HCT116 (cell line): Measurements from ENCODE around the gene CIT. TPM values are rescaled to one million over a fixed set of nuclear protein-coding genes. Genes with fewer than 3 reads are reported as not detected.

Experiments
- ATAC-seq: fragments of 200-7000 bp; cut with Tn5 transposase; 2 replicates; pipeline ENCODE4 v1.9.1; 2020; ENCODE audit warnings: mild to moderate bottlenecking, moderate library complexity
- BruUV-seq: library from RNA; stranded (reverse); fragments of 400-500 nt; replicated peaks from 2 replicates; lab custom pipeline; 2021; lab: Mats Ljungman, UMichigan
- CTCF ChIA-PET: fragments of 300-600 bp; sonication (Branson Sonifier 250); formaldehyde crosslinking; loops from one replicate; lab custom pipeline; 2021; ENCODE audit warnings: antibody characterized with exemption; lab: Charles Lee
- POLR2A ChIA-PET: fragments of 300-600, 350-600 bp; sonication (Branson Sonifier 250); formaldehyde crosslinking; loops from one replicate; lab custom pipeline; 2021; ENCODE audit warnings: antibody characterized with exemption; lab: Charles Lee
- RAD21 ChIA-PET, 2 experiments: fragments of 300-600 bp; sonication (Branson Sonifier 250); formaldehyde crosslinking; loops; one replicate each; lab custom pipeline; 2023; ENCODE audit warnings: low total read pairs in 2 of 2; ENCODE audit not compliant: uncharacterized antibody in 2 of 2, unreplicated experiment in 2 of 2, low non-redundant PET in 1 of 2; lab: Charles Lee
- DNase-seq: peaks from one replicate; pipeline ENCODE4 v3.0.0-alpha.2; 2010; ENCODE audit warnings: low read depth, low spot score
- H2AFZ ChIP-seq: fragments of 200-600 bp; shearing (Covaris generic), sonication (generic); 2 replicates; pipeline ENCODE4 v1.6.1; 2017; ENCODE audit warnings: low read depth, mixed run types, mixed read lengths, antibody characterized with exemption, low read length; ENCODE audit not compliant: poor library complexity, severe bottlenecking
- H3K27ac ChIP-seq: 2 replicates; pipeline ENCODE4 v1.5.1; 2012; ENCODE audit warnings: low read depth, low read length
- H3K27me3 ChIP-seq: fragments of 200-600 bp; sonication (generic); 2 replicates; pipeline ENCODE4 v1.6.1; 2016; ENCODE audit warnings: mixed run types, low read length, mixed read lengths; ENCODE audit not compliant: insufficient read depth
- H3K36me3 ChIP-seq, 2 experiments: fragments of 200-500 bp in 1 of 2; fragments of 200-600 bp in 1 of 2; sonication (Bioruptor generic) in 1 of 2; sonication (generic) in 1 of 2; 2 replicates each; pipeline versions ENCODE4 v1.5.1 to v1.6.1; 2014 to 2016; ENCODE audit warnings: low read length in 2 of 2, inconsistent platforms in 1 of 2, mixed read lengths in 1 of 2, mixed run types in 1 of 2; ENCODE audit not compliant: insufficient read depth in 2 of 2, control insufficient read depth in 1 of 2
- H3K4me1 ChIP-seq, 2 experiments: fragments of 200-600 bp in 1 of 2; sonication (generic) in 1 of 2; 2 replicates each; pipeline versions ENCODE4 v1.5.1 to v1.6.1; 2012 to 2017; ENCODE audit warnings: low read length in 2 of 2, inconsistent platforms in 1 of 2, mild to moderate bottlenecking in 1 of 2, mixed read lengths in 1 of 2, mixed run types in 1 of 2, moderate library complexity in 1 of 2; ENCODE audit not compliant: insufficient read depth in 2 of 2, control insufficient read depth in 1 of 2
- H3K4me2 ChIP-seq: fragments of 200-600 bp; sonication (generic); 2 replicates; pipeline ENCODE4 v1.6.1; 2017; ENCODE audit warnings: mixed run types, low read length, mixed read lengths
- H3K4me3 ChIP-seq, 2 experiments: fragments of 200-600 bp in 1 of 2; sonication (generic) in 1 of 2; replicated peaks in 1 of 2; 2 replicates each; pipeline ENCODE4 v1.5.1; 2011 to 2016; ENCODE audit warnings: low read length in 2 of 2, control low read depth in 1 of 2, low read depth in 1 of 2, mild to moderate bottlenecking in 1 of 2, mixed read lengths in 1 of 2, mixed run types in 1 of 2
- H3K79me2 ChIP-seq: fragments of 200-600 bp; sonication (generic); 2 replicates; pipeline ENCODE4 v1.6.1; 2017; ENCODE audit warnings: mild to moderate bottlenecking, mixed run types, low read length, moderate library complexity, mixed read lengths; ENCODE audit not compliant: insufficient read depth
- H3K9ac ChIP-seq: fragments of 200-600 bp; sonication (generic); 2 replicates; pipeline ENCODE4 v1.6.1; 2016; ENCODE audit warnings: low read length, mixed read lengths
- H3K9me2 ChIP-seq: fragments of 200-600 bp; sonication (generic), shearing (Covaris generic); 2 replicates; pipeline ENCODE4 v1.6.1; 2017; ENCODE audit warnings: mixed run types, mild to moderate bottlenecking, moderate library complexity; ENCODE audit not compliant: insufficient read depth
- H3K9me3 ChIP-seq, 2 experiments: fragments of 200-500 bp in 1 of 2; fragments of 200-600 bp in 1 of 2; sonication (Bioruptor generic) in 1 of 2; sonication (generic) in 1 of 2; 2 replicates each; pipeline ENCODE4 v1.6.1; 2014 to 2017; ENCODE audit warnings: low read length in 2 of 2, mixed read lengths in 2 of 2, inconsistent platforms in 1 of 2, low read depth in 1 of 2, mild to moderate bottlenecking in 1 of 2, mixed run types in 1 of 2, moderate library complexity in 1 of 2; ENCODE audit not compliant: control insufficient read depth in 1 of 2, insufficient read depth in 1 of 2
- H4K20me1 ChIP-seq: fragments of 200-600 bp; sonication (generic), shearing (Covaris generic); 2 replicates; pipeline ENCODE4 v1.6.1; 2017; ENCODE audit warnings: mixed run types, mild to moderate bottlenecking, moderate library complexity; ENCODE audit not compliant: insufficient read depth
- ATF3 ChIP-seq: IDR thresholded peaks from 2 replicates; pipeline ENCODE4 v1.6.1; 2012
- EGR1 ChIP-seq: IDR thresholded peaks from 2 replicates; pipeline ENCODE4 v1.6.1; 2012; ENCODE audit warnings: low read depth
- ELF1 ChIP-seq: IDR thresholded peaks from 2 replicates; pipeline ENCODE4 v1.6.1; 2012; ENCODE audit warnings: low read depth, borderline replicate concordance
- MAX ChIP-seq: IDR thresholded peaks from 2 replicates; pipeline ENCODE4 v1.6.1; 2012
- RAD21 ChIP-seq: IDR thresholded peaks from 2 replicates; pipeline ENCODE4 v1.6.1; 2012; ENCODE audit warnings: low read depth, mild to moderate bottlenecking
- REST ChIP-seq: IDR thresholded peaks from 2 replicates; pipeline ENCODE4 v1.6.1; 2012; ENCODE audit warnings: low read depth
- SIN3A ChIP-seq: IDR thresholded peaks from 2 replicates; pipeline ENCODE4 v1.6.1; 2012; ENCODE audit warnings: low read depth
- SRF ChIP-seq: IDR thresholded peaks from 2 replicates; pipeline ENCODE4 v1.6.1; 2012; ENCODE audit warnings: low read depth
- TCF7L2 ChIP-seq: IDR thresholded peaks from 2 replicates; pipeline ENCODE4 v1.7.0; 2011; ENCODE audit warnings: borderline replicate concordance, inconsistent platforms; ENCODE audit not compliant: insufficient read depth, insufficient read length; ENCODE audit errors: extremely low read depth
- ZFX ChIP-seq: fragments of 450-650 bp; IDR thresholded peaks from 2 replicates; pipeline ENCODE4 v1.6.1; 2017
- intact Hi-C: fragments of 100-400 bp; cut with micrococcal nuclease; formaldehyde crosslinking; loops from 2 replicates; pipeline ENCODE4 v1.10.0; 2022
- total RNA-seq: library from RNA; stranded (reverse); gene quantifications from one replicate; pipeline ENCODE4 v1.2.1, GENCODE V29; 2021; ENCODE audit not compliant: unreplicated experiment

The CIT gene
- total RNA-seq, 1 experiment from 2014 or later, result 54.2 TPM

- no peak for TF ChIP-seq REST
- TF ChIP-seq MAX, result no peak
Observed at GRCh38 chr12:119751961-119752360, 125.2 kb downstream of the CIT start (continued).

- H4K20me1 ChIP-seq, result no peaks in the 10 kb centered on the region
- H3K4me3 ChIP-seq, result no peak overlapping the region
- no TSS peak for BruUV-seq
- DNase-seq (no peak), ATAC-seq (no peak)
- no peaks in the 10 kb centered on the region for H3K79me2 ChIP-seq
- H3K9me3 ChIP-seq, result peaks cover 5 to 10% of the 10 kb centered on the region in 2 experiments; a peak in 2 of 4 replicates
- H3K4me2 ChIP-seq, result no peak overlapping the region
- POLR2A ChIA-PET, result no interaction called here
- intact Hi-C loops, result no loop called here
- H3K9ac ChIP-seq, result no peak overlapping the region
- no peak overlapping the region for H3K27ac ChIP-seq
- CTCF ChIA-PET, result no interaction called here
- TF ChIP-seq SRF (no peak), SIN3A (no peak), RAD21 (no peak), ATF3 (no peak), ZFX (no peak), EGR1 (no peak), TCF7L2 (no peak), ELF1 (no peak)
- no peaks in the 10 kb centered on the region for H3K9me2 ChIP-seq
- no peak overlapping the region for H2AFZ ChIP-seq
- no peaks in the 10 kb centered on the region for H3K27me3 ChIP-seq
- H3K36me3 ChIP-seq, result peaks cover 12 to 50% of the 10 kb centered on the region in 2 experiments; a peak in 3 of 4 replicates
- no peaks in the 10 kb centered on the region for H3K4me1 ChIP-seq
- RAD21 ChIA-PET, result no interaction called here
Observed at GRCh38 chr12:119749666-119750065, 127.5 kb downstream of the CIT start.
